ENCODE data around the gene ZC2HC1B.

- TF ChIP-seq CTCF (IDR thresholded peaks at IDR 0.05; ENCODE audit: low read depth, low read length, poor library complexity, severe bottlenecking) (no peak), EZH2phosphoT487 (IDR thresholded peaks at IDR 0.05; ENCODE audit: borderline replicate concordance, low read length) (no peak)
Measured at GRCh38 chr6:143953922-143954321, 89.6 kb downstream of the ZC2HC1B start.

Measured in DOHH2 (cell line).